ENCODE measurements around the gene ZNF664.

Gene ZNF664

DNA sequence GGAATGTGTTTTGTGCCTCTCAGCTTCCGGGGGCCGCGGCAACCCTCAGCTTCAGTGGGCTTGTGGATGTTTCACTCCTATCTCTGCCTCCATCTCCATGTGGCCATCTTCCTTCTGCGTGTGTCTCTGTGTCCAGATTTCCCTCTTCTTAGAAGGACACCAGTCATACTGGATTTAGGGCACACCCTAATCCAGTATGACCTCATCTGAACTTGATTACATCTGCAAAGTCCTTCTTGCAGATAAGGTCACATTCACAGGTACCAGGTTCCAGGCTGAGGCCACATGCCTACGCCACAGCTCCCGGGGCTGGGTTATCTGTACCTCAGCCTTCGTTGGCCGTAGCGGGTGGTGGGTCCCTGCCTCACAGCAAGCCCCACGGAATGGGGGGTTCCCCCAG, 68.9 kb downstream of the ZNF664 start:
- Histone ChIP-seq H3K4me3 (ENCODE audit: low read length) (no peak overlapping the region), H3K27ac (ENCODE audit: low read depth, low read length) (no peak overlapping the region), H3K9ac (ENCODE audit: low read length) (no peak overlapping the region), H3K27me3 (ENCODE audit: control insufficient read depth, insufficient read depth, low read length) (no peaks in the 10 kb centered on the region), H3K4me1 (ENCODE audit: control insufficient read depth, insufficient read depth, low read length) (no peaks in the 10 kb centered on the region), H3K36me3 (ENCODE audit: control insufficient read depth, insufficient read depth, low read length) (no peaks in the 10 kb centered on the region)

- Histone ChIP-seq H3K27ac (ENCODE audit: low read depth, low read length) (no peak overlapping the region), H3K4me3 (ENCODE audit: low read length) (no peak overlapping the region), H3K27me3 (ENCODE audit: control insufficient read depth, insufficient read depth, low read length) (no peaks in the 10 kb centered on the region), H3K36me3 (ENCODE audit: control insufficient read depth, insufficient read depth, low read length) (no peaks in the 10 kb centered on the region), H3K4me1 (ENCODE audit: control insufficient read depth, insufficient read depth, low read length) (no peaks in the 10 kb centered on the region), H3K9ac (ENCODE audit: low read length) (no peak overlapping the region)
Observed at GRCh38 chr12:124044021-124044420, 71.0 kb downstream of the ZNF664 start.

DNA sequence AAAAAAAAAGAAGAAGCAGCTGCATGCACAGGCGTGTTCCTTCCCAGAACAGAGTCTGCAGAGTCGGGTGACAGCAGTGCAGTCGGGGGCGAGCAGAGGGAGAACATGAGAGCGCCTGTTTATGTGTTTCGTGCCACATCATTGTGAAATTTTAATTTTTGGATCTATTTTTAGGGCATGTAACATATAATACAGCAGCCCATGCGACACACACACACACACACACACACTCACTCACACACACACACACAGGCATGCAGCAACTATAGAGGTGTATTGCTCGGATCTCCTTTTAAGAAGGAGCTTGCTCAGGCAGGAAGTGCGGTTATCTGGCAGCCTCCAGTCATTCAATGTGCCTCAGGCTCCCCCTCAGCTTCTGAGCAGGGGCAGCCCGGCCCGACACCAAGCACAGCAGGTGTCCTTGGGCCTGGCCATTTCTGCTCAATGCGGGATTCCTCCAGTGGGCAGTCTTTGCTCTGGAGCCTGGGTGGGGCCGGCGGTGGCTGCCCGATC, 71.8 kb downstream of the ZNF664 start:
- H3K27ac ChIP-seq (ENCODE audit: low read depth, low read length), result no peak overlapping the region
- no peaks in the 10 kb centered on the region for H3K4me1 ChIP-seq (ENCODE audit: control insufficient read depth, insufficient read depth, low read length)
- H3K9ac ChIP-seq (ENCODE audit: low read length), result no peak overlapping the region
- H3K36me3 ChIP-seq (ENCODE audit: control insufficient read depth, insufficient read depth, low read length), result no peaks in the 10 kb centered on the region
- no peaks in the 10 kb centered on the region for H3K27me3 ChIP-seq (ENCODE audit: control insufficient read depth, insufficient read depth, low read length)
- no peak overlapping the region for H3K4me3 ChIP-seq (ENCODE audit: low read length)

DNA sequence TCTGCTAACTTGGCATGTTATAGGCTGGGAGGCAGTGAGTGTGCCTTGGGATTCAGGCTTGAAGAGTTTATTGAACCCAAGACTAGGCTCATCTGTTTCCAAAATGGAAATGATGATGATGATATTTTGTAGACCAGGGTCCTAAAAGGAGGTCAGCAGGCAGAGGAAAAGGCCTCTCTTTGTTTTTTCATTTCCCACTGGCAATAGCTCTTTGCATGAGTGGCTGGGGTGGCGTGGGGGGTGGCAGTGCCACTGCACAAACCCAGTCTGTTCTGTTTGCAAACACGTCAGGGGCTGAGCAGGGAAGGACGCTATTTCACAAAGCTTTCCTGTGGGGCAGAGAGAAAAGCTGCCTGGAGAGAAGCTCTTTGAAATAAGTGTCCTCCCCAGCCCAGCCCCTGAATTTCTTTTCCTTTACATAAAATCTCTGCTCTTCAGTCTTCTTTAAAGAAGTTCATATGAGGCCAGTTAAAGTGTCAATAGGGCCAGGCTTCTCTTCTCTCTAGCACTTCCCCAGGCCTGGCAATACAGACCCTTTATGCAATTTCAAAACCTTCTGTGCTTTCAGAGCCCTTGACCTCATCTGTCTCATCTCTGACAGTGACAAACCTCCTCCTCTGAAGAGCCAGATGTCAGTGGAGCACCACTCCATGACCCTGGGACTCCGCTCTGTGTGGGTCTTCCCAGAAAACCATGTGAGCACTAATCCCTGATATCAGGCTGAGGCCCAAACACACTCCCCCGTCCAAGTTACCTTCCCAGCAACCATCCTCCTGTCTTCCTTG, 72.8 kb downstream of the ZNF664 start:
- H3K27ac ChIP-seq (ENCODE audit: low read depth, low read length), result no peak overlapping the region
- H3K27me3 ChIP-seq (ENCODE audit: control insufficient read depth, insufficient read depth, low read length), result no peaks in the 10 kb centered on the region
- H3K9ac ChIP-seq (ENCODE audit: low read length), result no peak overlapping the region
- H3K4me3 ChIP-seq (ENCODE audit: low read length), result no peak overlapping the region
- H3K4me1 ChIP-seq (ENCODE audit: control insufficient read depth, insufficient read depth, low read length), result no peaks in the 10 kb centered on the region
- H3K36me3 ChIP-seq (ENCODE audit: control insufficient read depth, insufficient read depth, low read length), result no peaks in the 10 kb centered on the region

- no peaks in the 10 kb centered on the region for H3K4me1 ChIP-seq (ENCODE audit: control insufficient read depth, insufficient read depth, low read length)
- H3K4me3 ChIP-seq (ENCODE audit: low read length), result no peak overlapping the region
- H3K36me3 ChIP-seq (ENCODE audit: control insufficient read depth, insufficient read depth, low read length), result no peaks in the 10 kb centered on the region
- no peak overlapping the region for H3K27ac ChIP-seq (ENCODE audit: low read depth, low read length)
- no peaks in the 10 kb centered on the region for H3K27me3 ChIP-seq (ENCODE audit: control insufficient read depth, insufficient read depth, low read length)
- H3K9ac ChIP-seq (ENCODE audit: low read length), result no peak overlapping the region
Observed at GRCh38 chr12:124046456-124046740, 73.4 kb downstream of the ZNF664 start.

DNA sequence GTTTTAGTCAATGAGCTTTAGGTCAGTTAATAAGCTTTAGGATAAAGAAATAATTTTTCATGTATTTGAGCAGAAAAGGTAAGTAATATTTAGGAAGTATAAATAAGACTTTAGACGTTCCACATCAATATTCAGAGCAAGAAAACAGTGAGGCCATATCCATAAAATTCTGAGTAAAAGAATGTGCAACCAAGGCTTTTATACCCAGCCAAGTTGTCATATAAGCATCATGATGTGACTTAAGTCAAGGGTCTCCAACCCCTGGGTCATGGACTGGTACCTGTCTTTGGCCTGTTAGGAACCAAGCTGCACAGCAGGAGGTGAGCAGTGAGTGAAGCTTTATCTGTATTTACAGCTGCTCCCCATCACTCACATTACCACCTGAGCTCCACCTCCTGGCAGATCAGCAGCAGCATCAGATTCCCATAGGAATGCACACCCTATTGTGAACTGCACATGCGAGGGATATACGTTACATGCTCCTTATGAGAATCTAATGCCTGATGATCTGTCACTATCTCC, 74.1 kb downstream of the ZNF664 start:
- Histone ChIP-seq H3K4me3 (ENCODE audit: low read length) (no peak overlapping the region), H3K4me1 (ENCODE audit: control insufficient read depth, insufficient read depth, low read length) (no peaks in the 10 kb centered on the region), H3K27ac (ENCODE audit: low read depth, low read length) (no peak overlapping the region), H3K36me3 (ENCODE audit: control insufficient read depth, insufficient read depth, low read length) (no peaks in the 10 kb centered on the region), H3K27me3 (ENCODE audit: control insufficient read depth, insufficient read depth, low read length) (no peaks in the 10 kb centered on the region), H3K9ac (ENCODE audit: low read length) (no peak overlapping the region)

GRCh38 chr12:124049451-124050094, 76.6 kb downstream of the ZNF664 start:
- Histone ChIP-seq H3K36me3 (ENCODE audit: control insufficient read depth, insufficient read depth, low read length) (no peaks in the 10 kb centered on the region), H3K4me1 (ENCODE audit: control insufficient read depth, insufficient read depth, low read length) (no peaks in the 10 kb centered on the region), H3K9ac (ENCODE audit: low read length) (no peak overlapping the region)

GRCh38 chr12:124053851-124054250, 80.8 kb downstream of the ZNF664 start:
- Histone ChIP-seq H3K9ac (ENCODE audit: low read length) (no peak overlapping the region), H3K27me3 (ENCODE audit: control insufficient read depth, insufficient read depth, low read length) (no peaks in the 10 kb centered on the region), H3K4me3 (ENCODE audit: low read length) (no peak overlapping the region), H3K27ac (ENCODE audit: low read depth, low read length) (no peak overlapping the region), H3K4me1 (ENCODE audit: control insufficient read depth, insufficient read depth, low read length) (no peaks in the 10 kb centered on the region), H3K36me3 (ENCODE audit: control insufficient read depth, insufficient read depth, low read length) (no peaks in the 10 kb centered on the region)

More at GRCh38 chr12:124049451-124050094, 76.6 kb downstream of the ZNF664 start:
- Histone ChIP-seq H3K4me3 (ENCODE audit: low read length) (no peak overlapping the region), H3K27me3 (ENCODE audit: control insufficient read depth, insufficient read depth, low read length) (no peaks in the 10 kb centered on the region), H3K27ac (ENCODE audit: low read depth, low read length) (no peak overlapping the region)

DNA sequence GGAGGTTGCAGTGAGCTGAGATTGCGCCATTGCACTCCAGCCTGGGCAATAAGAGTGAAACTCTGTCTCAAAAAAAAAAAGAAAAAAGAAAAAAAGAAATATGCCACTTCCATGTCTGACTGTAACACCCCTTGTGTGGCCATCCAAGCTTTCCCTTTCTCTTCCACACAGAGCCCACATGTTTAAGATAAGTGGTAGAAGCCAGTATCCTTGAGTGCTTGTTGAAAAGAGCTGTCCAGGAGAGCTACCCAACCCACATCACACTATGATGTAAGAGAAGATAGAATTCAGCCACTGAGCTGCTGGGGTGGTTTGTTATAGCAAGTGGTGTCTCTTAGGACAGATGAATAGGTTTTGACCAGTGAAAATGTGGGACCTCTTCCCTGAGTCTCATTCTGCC, 82.1 kb downstream of the ZNF664 start:
- no peak overlapping the region for H3K27ac ChIP-seq (ENCODE audit: low read depth, low read length)
- H3K9ac ChIP-seq (ENCODE audit: low read length), result no peak overlapping the region
- H3K36me3 ChIP-seq (ENCODE audit: control insufficient read depth, insufficient read depth, low read length), result no peaks in the 10 kb centered on the region
- no peaks in the 10 kb centered on the region for H3K4me1 ChIP-seq (ENCODE audit: control insufficient read depth, insufficient read depth, low read length)
- no peaks in the 10 kb centered on the region for H3K27me3 ChIP-seq (ENCODE audit: control insufficient read depth, insufficient read depth, low read length)
- H3K4me3 ChIP-seq (ENCODE audit: low read length), result no peak overlapping the region

DNA sequence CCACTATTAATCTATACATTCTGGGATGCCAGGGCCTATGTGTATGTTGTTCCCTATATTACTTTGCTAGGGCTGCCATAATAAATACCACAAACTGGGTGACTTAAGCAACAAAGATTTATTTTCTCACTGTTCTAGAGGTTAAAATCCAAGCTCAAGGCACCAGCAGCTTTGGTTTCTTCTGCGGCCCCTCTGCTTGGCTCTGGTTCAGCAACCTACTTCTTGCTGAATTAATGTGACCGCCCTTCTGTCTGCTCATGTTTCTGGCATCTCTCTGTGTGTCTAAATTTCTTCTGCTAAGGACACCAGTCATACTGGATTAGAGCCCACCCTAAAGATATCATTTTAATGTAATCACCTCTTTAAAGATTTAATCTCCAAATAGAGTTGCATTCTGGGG, 84.7 kb downstream of the ZNF664 start:
- H3K4me1 ChIP-seq (ENCODE audit: control insufficient read depth, insufficient read depth, low read length), result no peaks in the 10 kb centered on the region
- H3K36me3 ChIP-seq (ENCODE audit: control insufficient read depth, insufficient read depth, low read length), result no peaks in the 10 kb centered on the region
- no peak overlapping the region for H3K4me3 ChIP-seq (ENCODE audit: low read length)
- no peak overlapping the region for H3K27ac ChIP-seq (ENCODE audit: low read depth, low read length)
- H3K9ac ChIP-seq (ENCODE audit: low read length), result no peak overlapping the region
- no peaks in the 10 kb centered on the region for H3K27me3 ChIP-seq (ENCODE audit: control insufficient read depth, insufficient read depth, low read length)

DNA sequence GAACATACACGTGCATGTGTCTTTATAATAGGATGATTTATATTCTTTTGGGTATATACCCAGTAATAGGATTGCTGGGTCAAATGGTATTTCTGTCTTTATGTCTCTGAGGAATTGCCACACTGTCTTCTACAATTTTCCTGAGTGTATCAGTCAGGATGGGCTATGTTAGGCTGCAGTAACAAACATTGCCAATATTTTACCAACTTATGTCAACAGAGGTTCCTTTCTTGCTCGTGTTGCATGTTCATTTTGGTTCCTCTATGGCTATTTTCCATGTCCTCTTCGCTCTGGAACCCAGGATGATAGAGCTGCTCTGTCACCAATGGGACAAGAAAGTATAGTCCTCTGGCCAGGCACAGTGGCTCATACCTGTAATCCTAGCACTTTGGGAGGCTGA, 86.7 kb downstream of the ZNF664 start:
- Histone ChIP-seq H3K36me3 (ENCODE audit: control insufficient read depth, insufficient read depth, low read length) (no peaks in the 10 kb centered on the region), H3K9ac (ENCODE audit: low read length) (no peak overlapping the region), H3K27me3 (ENCODE audit: control insufficient read depth, insufficient read depth, low read length) (no peaks in the 10 kb centered on the region), H3K4me1 (ENCODE audit: control insufficient read depth, insufficient read depth, low read length) (no peaks in the 10 kb centered on the region), H3K4me3 (ENCODE audit: low read length) (no peak overlapping the region), H3K27ac (ENCODE audit: low read depth, low read length) (no peak overlapping the region)
